ENCODE data around the gene PSMC3IP.
A peak's percentile ranks its signal among the peaks of the same experiment; 100 is the strongest.

The PSMC3IP gene

DNA sequence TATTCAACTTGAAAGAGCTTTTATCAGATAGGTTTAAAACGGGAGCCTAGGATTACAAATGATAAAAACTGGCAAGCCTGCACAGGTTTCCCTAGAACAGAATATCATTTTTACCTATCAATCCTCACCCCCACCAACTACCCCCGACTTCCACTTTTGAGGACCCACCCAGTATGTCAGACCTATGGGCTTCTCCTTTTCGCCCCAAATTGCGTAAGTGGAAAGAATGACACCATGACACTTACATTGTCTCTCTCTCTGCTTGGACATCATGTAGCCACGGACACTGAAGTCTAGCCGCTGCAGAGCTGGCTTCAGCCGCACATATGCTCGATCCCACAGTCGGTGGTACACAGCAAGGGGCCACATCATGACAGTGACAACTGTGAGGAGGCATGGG lies 7.4 kb upstream of the PSMC3IP start:
- DNase-seq = no peak

DNA sequence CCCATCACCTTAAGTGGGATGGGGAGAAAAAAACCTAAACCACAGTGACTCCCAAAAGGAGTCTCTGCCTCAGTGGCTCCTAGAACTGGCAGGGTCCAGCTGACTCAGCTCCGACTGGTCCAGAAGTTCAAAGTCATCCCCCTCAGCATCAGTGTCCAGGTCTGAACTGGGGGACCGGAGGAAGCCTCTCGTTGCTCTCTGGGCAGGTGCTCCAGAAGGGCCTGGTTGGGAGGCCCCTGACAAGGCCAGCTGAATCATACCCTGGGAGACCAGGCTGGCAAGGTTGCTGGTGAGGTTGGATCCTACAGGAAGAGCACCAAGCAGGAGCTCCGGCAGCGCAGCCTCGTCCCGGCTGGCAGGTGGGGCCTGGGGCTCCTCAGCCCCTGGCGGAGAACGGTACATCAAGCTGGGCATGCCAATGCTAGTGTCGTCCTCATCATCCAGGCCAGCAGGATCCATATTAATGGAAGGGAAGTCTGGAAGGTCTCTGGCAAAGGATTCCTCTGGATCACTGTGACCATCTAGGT lies 4.3 kb upstream of the PSMC3IP start:
- DNase-seq = no peak

DNA sequence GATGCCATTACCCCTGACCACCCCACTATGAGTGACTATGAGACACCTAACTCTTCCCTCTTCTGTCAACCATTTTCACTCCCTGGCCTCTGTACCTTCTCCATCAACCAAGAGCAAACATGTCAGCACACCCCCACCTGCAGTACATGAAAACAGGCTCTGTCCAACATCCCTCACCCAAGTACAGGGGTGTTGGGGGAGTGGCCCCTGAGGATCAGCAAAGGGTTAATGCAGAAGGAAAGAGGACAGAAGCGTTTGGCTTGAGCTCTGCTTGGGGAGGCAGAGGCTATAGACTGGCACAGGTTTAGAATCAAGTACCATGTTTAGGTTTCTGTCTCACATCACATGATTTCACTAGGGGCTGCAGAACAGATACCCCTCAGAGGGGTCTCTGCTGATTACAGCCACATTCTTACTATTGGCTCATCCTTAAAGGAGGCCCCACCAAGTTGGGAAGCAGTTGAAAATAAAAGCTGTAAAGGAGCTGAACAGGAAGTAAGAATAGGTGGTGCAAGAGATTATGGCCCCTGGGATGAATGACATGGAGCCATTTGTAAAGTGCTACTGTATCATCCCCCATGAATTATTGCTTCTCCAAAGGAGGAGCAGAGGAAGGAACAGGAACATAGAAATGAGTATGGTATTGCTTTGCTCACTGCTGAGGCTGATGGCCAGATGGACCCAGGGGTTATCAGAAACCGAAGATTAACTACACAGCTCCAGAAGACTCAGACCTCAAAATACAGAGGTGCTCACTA lies 2.4 kb upstream of the PSMC3IP start:
- DNase-seq = no peak

DNA sequence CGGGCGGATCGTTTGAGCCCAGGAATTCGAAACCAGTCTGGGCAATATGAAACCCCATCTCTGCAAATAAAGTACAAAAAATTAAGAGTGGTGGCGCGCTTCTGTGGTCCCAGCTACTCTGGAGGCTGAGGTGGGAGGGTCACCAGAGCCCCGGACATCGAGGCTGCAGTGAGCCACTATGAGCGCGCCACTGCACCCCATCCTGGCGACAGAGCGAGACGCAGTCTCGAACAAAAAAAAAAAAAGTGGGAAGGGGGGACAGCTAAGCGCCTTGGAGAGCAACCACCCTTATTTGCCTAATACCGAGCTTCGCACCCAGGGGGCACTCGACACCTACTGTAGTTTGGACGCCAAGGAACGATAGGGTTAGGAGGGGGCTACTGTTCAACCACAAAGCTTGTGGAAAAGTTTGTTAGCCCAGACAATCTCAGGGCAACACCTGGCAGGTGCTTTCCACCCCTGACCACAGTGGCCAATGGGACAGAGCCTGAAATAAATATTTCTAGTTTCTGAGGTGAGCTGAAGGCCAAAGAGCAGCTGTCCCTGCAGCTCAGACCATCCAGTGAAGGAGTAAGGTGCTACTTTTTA lies 847 bp upstream of the PSMC3IP start:
- DNase-seq = peak; percentile 50

DNA sequence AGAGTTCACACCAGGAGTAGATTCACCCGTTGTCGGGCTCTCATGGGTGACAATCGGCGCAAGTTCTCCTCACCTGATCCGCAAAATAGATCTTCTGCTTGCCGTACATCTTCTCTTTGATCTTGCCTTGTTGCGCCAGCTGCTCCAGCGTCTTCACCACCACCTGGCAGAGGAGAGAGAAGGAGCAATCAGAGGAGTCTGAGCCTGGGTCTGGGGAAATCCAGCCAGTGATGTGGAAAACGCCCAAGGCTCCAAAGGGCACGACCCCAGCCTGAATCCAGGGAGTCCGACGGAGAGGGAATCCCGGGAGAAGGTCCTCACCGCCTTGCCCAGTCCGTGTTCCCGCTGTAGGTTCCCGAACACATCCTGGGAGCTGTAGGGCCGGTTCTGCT lies 393 bp downstream of the PSMC3IP start:
- no peak for DNase-seq

DNA sequence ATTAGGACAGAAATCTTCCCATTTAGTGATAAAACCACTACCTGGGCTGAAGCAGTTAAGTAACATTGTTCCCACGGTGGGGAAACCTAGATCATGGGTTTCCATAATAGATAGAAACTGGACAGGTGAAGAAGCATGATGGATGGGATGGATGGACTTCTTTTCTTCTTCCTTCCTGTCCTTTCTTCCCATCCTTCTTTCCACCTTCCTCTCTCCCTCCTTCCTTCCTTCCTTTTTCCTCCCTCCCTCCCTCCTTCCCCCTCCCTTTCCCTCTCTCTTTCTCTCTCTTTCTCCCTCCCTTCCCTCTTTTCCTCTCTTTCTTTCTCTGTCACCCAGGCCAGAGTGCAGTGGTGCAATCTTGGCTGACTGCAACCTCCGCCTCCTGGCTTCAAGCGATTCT lies 3.1 kb downstream of the PSMC3IP start:
- DNase-seq = no peak

DNA sequence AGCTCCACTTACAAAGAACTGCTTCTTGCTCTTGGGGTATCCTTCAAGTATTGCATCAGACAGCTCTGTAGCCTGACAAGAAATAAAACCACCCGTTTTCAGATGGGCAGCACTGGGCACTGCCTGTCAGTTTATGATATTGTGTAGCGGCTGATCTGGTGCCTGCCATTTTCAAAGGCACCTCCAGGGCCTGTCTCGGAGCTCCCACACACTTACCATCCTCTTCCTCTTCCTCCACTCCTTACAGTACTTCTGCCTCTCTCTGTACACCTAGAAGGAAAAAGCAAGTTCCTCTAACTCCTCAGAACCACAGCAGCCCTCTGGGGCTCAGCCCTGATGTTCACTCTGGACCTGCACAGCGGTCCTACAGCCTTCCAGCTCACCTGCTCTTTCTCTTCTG lies 4.4 kb downstream of the PSMC3IP start:
- no peak for DNase-seq

DNA sequence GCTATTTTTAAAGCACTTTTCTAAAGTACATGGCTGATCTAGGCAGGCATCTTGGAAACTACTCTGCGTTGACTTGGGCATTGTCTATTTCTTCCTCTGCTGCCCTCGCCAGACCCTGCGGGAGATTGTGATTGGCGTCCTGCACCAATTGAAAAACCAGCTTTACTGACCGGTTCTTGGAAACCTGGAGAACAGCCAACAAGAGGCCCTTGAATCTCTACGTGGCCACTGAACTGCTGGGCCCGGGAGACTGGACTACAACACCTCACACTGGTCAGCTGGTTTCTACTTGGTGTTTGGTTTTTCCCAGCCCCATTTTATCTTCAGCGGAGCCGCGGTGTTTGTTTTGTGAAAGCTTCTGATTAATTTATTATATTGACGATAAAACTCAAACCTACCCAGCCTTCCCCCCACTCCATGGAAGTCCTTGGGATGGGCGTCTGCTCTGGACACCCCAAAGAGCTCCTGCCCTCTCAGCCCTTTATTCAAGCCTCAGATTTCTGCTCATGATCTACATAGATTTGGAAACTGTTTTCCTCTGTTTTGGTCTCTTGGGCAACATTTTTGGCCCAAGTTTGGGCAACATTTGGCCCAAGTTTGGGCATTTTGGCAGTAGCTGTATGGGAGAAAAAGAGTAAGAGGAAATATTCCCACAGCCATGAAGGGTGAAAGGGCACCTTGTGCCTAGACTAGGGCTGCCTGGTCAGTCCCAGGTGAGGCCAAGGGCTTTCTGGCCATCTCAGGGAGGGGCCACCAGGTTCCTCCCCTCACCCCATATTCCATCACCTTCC lies 5.9 kb downstream of the PSMC3IP start:
- no peak for DNase-seq

DNA sequence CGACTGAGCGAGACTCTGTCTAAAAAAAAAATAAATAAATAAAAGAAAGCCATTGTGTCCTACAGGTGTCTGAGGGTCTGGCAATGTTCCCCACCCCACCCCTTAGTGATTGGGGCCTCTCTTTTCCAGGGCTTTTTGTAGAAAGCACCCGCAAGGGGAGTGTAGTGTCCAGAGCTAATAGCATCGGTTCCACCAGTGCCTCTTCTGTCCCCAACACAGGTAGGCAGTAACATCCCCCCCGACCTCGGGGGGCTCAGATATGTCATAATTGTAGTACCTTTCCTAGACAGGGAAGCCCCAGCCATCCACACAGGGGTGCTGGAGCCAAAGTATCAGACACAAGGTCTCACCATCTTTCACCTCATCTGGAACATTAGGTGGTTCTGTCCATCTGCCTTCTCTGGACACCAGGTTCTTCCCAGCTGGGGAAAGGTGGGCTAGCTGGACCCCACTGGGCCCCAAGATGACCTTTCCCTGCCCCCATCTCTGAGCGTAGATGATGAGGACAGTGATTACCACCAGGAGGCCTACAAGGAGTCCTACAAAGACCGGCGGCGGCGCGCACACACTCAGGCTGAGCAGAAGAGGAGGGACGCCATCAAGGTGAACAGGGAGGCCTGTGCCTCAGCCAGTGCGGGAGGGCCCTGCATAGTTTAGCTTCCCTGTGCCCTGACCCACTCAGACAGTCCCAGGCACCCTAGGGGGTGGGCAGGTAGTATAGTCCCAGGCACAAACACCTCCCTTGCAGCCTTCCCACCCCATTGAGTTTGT lies 9.0 kb downstream of the PSMC3IP start:
- no peak for DNase-seq

DNA sequence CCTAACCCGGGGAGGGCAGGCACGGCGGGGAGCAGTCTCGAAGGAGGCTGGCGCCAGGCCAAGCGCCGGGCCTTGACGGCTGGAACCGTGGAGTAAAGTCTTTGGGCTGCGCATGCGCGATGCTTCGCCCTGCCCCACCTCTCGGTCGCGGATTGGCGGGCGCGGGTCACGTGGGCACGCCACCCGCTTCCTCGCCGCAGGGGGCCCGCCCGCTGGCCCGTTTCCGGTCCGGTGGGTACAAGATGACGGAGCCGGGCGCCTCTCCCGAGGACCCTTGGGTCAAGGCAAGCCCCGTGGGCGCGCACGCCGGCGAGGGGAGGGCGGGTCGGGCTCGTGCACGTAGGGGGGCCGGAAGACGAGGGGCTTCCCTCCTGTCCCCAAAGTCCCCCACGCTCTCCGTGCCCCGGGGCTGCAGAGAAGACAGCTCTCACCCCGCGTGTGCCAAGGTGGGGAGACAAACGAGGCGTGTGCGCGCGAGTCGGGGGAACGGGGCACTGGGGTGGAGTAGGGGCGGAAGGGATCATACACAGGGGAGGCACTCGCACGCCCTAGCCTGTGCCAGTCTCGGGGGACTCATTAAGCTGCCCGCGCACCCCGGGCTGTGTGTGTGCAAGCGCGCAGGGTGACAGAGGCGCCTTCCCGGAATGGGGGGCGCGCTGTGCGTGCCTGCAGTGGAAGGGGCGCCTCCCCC lies 10.5 kb downstream of the PSMC3IP start, which contains the start of gene MLX:
Gene MLX (plus strand): TSS at position 218 of the 691 bp plus-strand sequence. CDS start 25 bp downstream, at position 243.
- peak; percentile 78 for DNase-seq

DNA sequence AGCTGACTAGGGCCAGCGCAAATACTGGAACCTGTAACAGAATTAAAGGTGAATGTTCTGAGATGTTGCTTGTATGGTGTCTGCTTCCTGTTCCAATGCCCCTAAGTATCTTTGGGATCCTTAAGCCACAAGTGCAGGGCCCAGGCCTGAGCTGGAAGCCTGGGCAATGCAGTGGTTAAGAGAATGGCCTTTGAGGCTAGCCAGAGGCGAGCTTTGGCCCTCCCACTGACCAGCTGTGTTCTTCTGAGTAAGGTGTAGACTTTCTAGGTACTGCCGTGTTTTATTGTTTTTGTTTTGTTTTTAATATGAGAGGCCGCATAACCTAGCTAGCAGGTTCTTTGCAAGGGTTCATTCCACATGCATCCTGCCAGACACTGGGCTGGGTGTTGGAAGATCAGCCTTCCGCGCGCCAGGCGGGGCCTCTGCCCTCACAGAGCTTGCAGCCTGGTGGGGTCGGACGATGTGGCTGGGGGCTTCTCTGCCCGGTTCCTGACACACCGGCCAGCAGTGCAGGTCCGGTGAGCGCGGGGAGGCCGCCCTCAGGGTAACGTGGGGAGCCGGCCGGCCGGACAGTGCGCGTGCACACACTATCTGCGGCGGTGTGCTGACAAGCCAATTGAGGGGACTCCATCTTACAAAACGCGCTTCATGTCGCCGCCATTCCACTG lies 11.2 kb downstream of the PSMC3IP start:
- DNase-seq = no peak

DNA sequence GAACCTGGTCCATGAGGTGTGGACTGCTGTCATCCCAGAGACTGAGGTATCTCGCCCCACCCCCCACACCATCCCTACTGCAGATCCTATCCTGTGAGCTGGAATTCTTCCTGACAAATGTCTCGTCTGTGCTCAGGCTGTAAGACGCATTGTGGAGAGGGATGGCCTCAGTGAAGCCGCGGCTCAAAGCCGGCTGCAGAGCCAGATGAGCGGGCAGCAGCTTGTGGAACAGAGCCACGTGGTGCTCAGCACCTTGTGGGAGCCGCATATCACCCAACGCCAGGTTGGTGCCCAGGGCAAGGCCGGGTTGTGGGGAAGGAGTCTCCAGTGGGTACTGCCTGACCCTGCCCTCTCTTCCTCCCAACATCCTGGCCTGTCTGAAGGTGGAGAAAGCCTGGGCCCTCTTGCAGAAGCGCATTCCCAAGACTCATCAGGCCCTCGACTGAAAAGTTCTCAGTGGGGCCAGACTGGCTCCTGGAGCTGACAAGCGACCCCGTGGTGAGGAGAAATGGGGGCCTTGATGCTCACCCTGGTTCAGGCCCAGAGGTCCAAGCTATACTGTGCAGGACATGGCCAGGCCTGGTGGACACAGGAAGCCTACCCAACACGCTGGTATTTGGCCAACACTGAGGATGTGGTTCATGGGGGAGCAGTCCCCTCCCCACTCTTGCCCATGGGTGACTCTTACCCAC lies 11.9 kb downstream of the PSMC3IP start:
- no peak for DNase-seq

DNA sequence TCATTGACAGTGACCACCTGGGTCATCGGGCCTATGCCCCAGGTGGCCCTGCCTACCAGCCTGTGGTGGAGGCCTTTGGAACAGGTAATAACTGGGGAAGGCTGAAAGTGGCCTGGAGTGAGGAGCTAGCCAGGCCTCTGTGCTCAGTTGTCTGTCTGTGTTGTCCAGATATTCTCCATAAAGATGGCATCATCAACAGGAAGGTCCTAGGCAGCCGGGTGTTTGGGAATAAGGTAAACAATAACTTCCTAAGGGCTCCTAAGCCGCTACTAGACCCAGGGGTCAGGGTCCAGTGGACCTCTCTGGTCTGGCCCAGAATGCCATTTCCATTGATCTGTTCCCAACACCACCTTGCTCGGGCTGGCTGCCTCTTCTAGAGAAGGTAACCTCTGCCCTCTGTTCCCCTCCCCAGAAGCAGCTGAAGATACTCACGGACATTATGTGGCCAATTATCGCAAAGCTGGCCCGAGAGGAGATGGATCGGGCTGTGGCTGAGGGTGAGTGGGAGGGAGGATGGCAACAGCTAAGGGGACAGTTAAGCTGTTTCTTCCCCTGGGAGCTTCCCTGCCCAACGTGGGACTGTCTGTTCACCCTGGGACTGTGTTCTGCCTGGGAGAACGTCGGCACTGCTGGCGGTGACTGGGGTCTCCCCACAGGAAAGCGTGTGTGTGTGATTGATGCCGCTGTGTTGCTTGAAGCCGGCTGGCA lies 12.6 kb downstream of the PSMC3IP start:
- no peak for DNase-seq

DNA sequence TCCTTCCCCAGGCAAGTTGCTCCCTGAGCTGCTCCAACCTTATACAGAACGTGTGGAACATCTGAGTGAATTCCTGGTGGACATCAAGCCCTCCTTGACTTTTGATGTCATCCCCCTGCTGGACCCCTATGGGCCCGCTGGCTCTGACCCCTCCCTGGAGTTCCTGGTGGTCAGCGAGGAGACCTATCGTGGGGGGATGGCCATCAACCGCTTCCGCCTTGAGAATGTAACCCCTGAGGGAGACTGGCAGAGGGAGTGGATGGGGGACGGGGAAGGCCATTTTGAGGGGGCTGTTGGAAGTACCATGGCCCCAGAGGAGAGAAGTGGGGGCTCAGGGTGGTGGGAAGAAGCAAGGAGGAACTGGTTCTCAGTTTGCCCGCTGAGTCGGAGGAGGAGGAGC lies 13.6 kb downstream of the PSMC3IP start:
- DNase-seq = no peak

DNA sequence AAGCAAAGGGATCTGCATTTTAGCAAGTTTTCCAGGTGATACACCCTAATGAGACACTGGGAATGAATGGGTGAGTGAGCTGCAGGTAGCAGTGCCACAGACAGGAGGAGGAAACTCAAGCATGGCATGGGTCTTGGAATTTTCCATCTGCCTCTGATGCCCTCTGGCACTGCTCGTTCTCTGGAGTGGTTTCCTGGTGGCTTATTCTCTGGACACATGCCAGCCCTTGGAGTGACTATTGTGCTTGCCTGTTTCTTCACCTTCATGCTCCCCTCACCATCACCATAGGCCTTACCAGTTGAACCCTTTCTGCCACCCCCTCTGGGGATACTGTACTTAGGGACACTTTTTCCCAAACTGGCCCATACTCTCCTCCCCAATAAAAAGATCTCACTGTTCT lies 14.0 kb downstream of the PSMC3IP start:
- DNase-seq = no peak

DNA sequence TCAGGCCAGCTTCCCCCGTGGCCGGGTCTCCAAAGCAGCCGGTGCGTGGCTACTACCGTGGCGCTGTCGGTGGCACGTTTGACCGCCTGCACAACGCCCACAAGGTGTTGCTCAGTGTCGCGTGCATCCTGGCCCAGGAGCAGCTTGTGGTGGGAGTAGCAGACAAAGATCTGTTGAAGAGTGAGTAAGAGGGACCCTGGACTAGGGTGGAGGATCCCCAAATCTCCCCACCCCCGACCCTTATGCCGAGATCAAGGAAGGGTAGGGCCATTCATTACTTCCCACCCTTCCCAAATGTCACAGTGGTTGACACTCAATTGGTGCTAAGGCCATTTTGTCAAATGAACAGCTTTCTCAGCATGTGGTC lies 14.4 kb downstream of the PSMC3IP start:
- DNase-seq = no peak

DNA sequence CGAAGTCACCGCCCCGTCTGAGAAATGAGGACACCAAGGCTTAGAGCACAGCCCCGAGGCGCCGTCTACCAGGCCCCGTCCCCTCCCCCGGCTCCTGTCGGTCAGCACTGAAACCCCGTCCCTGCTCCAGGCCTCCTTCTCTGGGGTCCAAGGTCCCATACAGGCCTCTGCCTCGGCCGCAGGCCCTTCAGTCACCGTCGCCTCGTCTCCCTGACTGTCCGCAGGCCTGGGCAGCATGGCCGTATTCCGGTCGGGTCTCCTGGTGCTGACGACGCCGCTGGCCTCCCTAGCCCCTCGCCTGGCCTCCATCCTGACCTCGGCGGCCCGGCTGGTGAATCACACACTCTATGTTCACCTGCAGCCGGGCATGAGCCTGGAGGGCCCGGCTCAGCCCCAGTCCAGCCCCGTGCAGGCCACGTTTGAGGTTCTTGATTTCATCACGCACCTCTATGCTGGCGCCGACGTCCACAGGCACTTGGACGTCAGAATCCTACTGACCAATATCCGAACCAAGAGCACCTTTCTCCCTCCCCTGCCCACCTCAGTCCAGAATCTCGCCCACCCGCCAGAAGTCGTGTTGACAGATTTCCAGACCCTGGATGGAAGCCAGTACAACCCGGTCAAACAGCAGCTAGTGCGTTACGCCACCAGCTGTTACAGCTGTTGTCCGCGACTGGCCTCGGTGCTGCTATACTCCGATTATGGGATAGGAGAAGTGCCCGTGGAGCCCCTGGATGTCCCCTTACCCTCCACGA lies 15.0 kb downstream of the PSMC3IP start:
- no peak for DNase-seq

DNA sequence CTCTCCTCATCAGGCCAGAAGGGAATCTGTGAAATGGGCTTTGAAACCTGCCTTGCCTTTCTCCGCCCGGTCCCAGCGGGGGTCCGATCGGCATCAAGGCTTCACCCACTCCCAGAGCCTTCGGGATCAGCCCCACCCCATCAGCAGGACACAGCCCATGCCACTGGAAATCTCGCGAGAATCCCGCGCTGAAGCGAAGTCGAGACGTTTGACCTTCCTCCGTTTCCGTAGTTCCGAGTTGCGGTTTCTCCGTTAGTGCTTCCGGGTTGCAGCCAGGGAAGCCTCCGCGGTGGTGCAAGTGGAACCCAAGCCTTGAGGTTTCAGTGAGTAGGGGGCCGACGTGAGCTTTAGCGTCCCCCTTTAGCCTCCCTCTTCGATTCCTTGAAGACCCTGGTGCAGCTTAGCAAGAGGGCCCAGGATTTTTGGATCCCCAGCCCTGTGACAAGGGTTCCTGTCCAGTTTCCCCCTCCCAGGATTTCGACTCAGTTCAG lies 15.6 kb downstream of the PSMC3IP start, which contains the start of gene COASY:
Gene COASY (plus strand): TSS at position 252 of the 491 bp plus-strand sequence. CDS start 475 bp downstream, outside the sequence.
- DNase-seq = peak; percentile 90

DNA sequence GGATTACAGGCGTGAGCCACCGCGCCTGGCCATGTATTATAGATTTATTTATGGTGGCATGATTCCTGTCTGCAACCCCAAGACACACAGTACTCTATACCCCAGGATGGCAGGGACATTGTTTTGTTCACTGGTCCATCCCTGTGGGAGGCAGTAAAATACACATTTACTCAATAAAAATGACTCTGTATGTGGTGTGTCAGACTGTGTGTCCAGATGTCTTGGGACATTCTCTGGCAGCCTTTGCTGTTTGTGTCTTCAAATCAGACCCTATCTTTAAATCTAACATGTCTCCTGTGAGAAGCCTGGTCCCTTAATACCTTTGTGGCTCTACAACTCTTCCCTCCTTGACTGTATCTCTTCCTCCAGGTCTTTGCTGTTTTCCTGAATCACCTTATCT lies 17.3 kb downstream of the PSMC3IP start:
- DNase-seq = no peak

Measured in NCI-H1048 (cell line).